Endometrial microvascular endothelial cells (primary cell): ENCODE results near the gene KCNK5. TPM values are rescaled to one million over a fixed set of nuclear protein-coding genes. Genes with fewer than 3 reads are reported as not detected.

ENCODE experiments used
- in situ Hi-C: cut with HindIII; loops from 2 replicates; pipeline ENCODE4 v1.10.0; 2017; ENCODE audit warnings: low sequenced_read_pairs, low pct_unique_long_range_greater_than_20kb; ENCODE audit errors: inconsistent ontology term
- total RNA-seq: library from RNA; depleted of rRNA; stranded (reverse); fragments of >200 nt; gene quantifications from one replicate; pipeline ENCODE4 v1.2.3, GENCODE V29; 2015; ENCODE audit errors: inconsistent ontology term

KCNK5 gene
- total RNA-seq, 1 donor from 2014 or later, result not detected

- in situ Hi-C loops, result no loop called here
Observed at GRCh38 chr6:39204160-39204495, 25.1 kb downstream of the KCNK5 start.

GRCh38 chr6:39203436-39204159 is 25.7 kb downstream of the KCNK5 start:
- in situ Hi-C loops, result no loop called here

- in situ Hi-C loops, result no loop called here
Observed at GRCh38 chr6:39202166-39202565, 27.1 kb downstream of the KCNK5 start.

GRCh38 chr6:39200498-39201020 is 28.7 kb downstream of the KCNK5 start:
- in situ Hi-C loops, result no loop called here

- in situ Hi-C loops, result no loop called here
Observed at GRCh38 chr6:39199976-39200375, 29.3 kb downstream of the KCNK5 start.

GRCh38 chr6:39199231-39199940 is 29.9 kb downstream of the KCNK5 start:
- in situ Hi-C loops, result no loop called here

- in situ Hi-C loops, result no loop called here
Observed at GRCh38 chr6:39198528-39198927, 30.7 kb downstream of the KCNK5 start.

GRCh38 chr6:39197922-39198500 is 31.3 kb downstream of the KCNK5 start:
- in situ Hi-C loops, result no loop called here

- in situ Hi-C loops, result no loop called here
Observed at GRCh38 chr6:39197521-39197920, 31.8 kb downstream of the KCNK5 start.

- in situ Hi-C loops, result no loop called here
Observed at GRCh38 chr6:39196673-39197091, 32.6 kb downstream of the KCNK5 start.

GRCh38 chr6:39195792-39196385 is 33.4 kb downstream of the KCNK5 start:
- in situ Hi-C loops, result no loop called here

GRCh38 chr6:39194466-39194865 is 34.8 kb downstream of the KCNK5 start:
- in situ Hi-C loops, result no loop called here

GRCh38 chr6:39193201-39193791 is 36.0 kb downstream of the KCNK5 start:
- in situ Hi-C loops, result no loop called here

- in situ Hi-C loops, result no loop called here
Observed at GRCh38 chr6:39192736-39193135, 36.5 kb downstream of the KCNK5 start.

GRCh38 chr6:39191236-39191930 is 37.9 kb downstream of the KCNK5 start:
- in situ Hi-C loops, result no loop called here

- in situ Hi-C loops, result no loop called here
Observed at GRCh38 chr6:39190545-39191235, 38.6 kb downstream of the KCNK5 start.

- in situ Hi-C loops, result no loop called here
Observed at GRCh38 chr6:39189915-39190544, 39.2 kb downstream of the KCNK5 start.

- in situ Hi-C loops, result no loop called here
Observed at GRCh38 chr6:39189131-39189530, 40.1 kb downstream of the KCNK5 start.
